Activated gamma-delta T cell treated with Interleukin-2 at 50 U/mL for 16 hours (primary cell): ENCODE results near the gene DAB2.
"Not testable (repeated sequence)": the region's sequence is repeated elsewhere in the genome, so short reads cannot be mapped to it uniquely, and the experiment has no call there.

Experiments used
- DNase-seq: peaks from one replicate; pipeline ENCODE4 v3.0.0-alpha.2; 2020

The DAB2 gene

GRCh38 chr5:39373791-39374190, 51.0 kb downstream of the DAB2 start:
- no peak for DNase-seq

- no peak for DNase-seq
Observed at GRCh38 chr5:39371367-39371635, 53.5 kb downstream of the DAB2 start.

- DNase-seq = no peak
Observed at GRCh38 chr5:39370555-39371366, 54.0 kb downstream of the DAB2 start.

GRCh38 chr5:39369123-39369815, 55.5 kb downstream of the DAB2 start:
- DNase-seq = no peak

- DNase-seq = no peak
Observed at GRCh38 chr5:39368116-39368515, 56.7 kb downstream of the DAB2 start.

- no peak for DNase-seq
Observed at GRCh38 chr5:39367711-39368110, 57.1 kb downstream of the DAB2 start.

GRCh38 chr5:39364367-39364766, 60.4 kb downstream of the DAB2 start, which contains the start of gene C9:
Gene C9 (minus strand): TSS chr5:39364495. CDS start chr5:39364464, 31 bp downstream.
- DNase-seq = no peak

- DNase-seq = no peak
Observed at GRCh38 chr5:39363217-39363616, 61.6 kb downstream of the DAB2 start.

GRCh38 chr5:39362646-39363045, 62.1 kb downstream of the DAB2 start:
- no peak for DNase-seq

GRCh38 chr5:39361306-39361705, 63.5 kb downstream of the DAB2 start:
- DNase-seq = no peak

GRCh38 chr5:39360471-39361111, 64.2 kb downstream of the DAB2 start:
- DNase-seq = no peak

- no peak for DNase-seq
Observed at GRCh38 chr5:39356263-39356662, 68.5 kb downstream of the DAB2 start.

GRCh38 chr5:39355324-39355723, 69.5 kb downstream of the DAB2 start:
- DNase-seq = no peak

- DNase-seq = no peak
Observed at GRCh38 chr5:39353717-39354399, 70.9 kb downstream of the DAB2 start.

GRCh38 chr5:39352951-39353350, 71.8 kb downstream of the DAB2 start:
- no peak for DNase-seq

- no peak for DNase-seq
Observed at GRCh38 chr5:39352170-39352569, 72.6 kb downstream of the DAB2 start.

GRCh38 chr5:39349484-39349883, 75.3 kb downstream of the DAB2 start:
- DNase-seq = no peak

- DNase-seq = no peak
Observed at GRCh38 chr5:39342460-39342859, 82.3 kb downstream of the DAB2 start.

- no peak for DNase-seq
Observed at GRCh38 chr5:39341896-39342295, 82.9 kb downstream of the DAB2 start.

- DNase-seq = no peak
Observed at GRCh38 chr5:39340506-39340905, 84.3 kb downstream of the DAB2 start.

- DNase-seq = no peak
Observed at GRCh38 chr5:39337252-39337915, 87.4 kb downstream of the DAB2 start.

- DNase-seq = not testable (repeated sequence)
Observed at GRCh38 chr5:39334296-39334695, 90.5 kb downstream of the DAB2 start.

- no peak for DNase-seq
Observed at GRCh38 chr5:39333104-39333503, 91.7 kb downstream of the DAB2 start.
